ENCODE measurements around the gene IWS1.

DNA sequence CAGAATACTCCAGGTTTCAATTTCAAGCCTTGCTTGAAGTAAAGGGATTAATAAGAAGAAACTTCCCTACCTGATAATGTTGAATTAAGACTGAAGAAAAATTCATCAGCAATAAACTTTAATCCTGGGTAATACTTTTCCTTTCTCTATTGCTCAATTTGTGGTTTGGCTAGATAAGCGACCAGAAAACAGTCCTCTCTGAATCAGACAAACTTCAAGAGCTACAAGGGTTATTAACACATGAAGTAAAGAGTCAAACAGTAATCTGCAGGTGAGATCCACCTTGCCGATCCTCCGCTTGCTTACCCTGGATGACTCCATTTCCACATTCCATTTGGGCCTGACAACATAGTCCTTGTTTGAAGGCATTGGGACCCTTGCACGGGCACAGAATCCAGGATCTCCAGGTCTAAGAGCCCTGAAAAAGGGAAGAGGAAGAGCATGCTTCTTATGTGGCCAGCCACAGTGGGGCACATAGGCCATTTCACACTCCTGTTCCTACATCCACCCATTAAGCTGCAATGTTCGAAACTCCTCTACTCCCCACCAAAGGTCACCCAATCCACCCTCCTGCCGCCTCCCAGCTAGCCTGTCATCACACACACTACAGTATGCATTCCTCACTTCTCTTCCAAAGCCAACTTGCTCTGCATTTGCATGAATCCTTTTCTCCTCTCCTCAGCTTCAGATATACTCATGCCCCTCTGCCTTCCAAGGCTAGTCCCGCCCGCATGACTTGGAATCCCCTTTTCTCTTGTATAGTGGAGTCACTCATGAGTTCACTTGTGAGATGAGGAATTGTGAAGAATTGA, 39.8 kb downstream of the IWS1 start:
- TF ChIP-seq JAZF1 (CRISPR knock-in tag; IDR thresholded peaks at IDR 0.05) (no peak), CTCF (IDR thresholded peaks at IDR 0.05) (no peak)
